SIG-M5 (cell line): ENCODE data around the gene USP2.

Experiments
- DNase-seq: peaks from one replicate; lab custom pipeline; 2025; lab: John Stamatoyannopoulos, UW

Gene USP2

GRCh38 chr11:119381181-119381988 is at the start of gene USP2:
TSS of gene USP2 (minus strand) at chr11:119381690. CDS start at chr11:119373480, 8,210 bp downstream.
- DNase-seq: peak; percentile 26

- no peak for DNase-seq
Measured at GRCh38 chr11:119427279-119427678, 45.8 kb upstream of the USP2 start.

- DNase-seq: no peak
Measured at GRCh38 chr11:119426142-119426541, 44.7 kb upstream of the USP2 start.

GRCh38 chr11:119424775-119425174 is 43.3 kb upstream of the USP2 start:
- DNase-seq: no peak

GRCh38 chr11:119424276-119424675 is 42.8 kb upstream of the USP2 start:
- no peak for DNase-seq

- no peak for DNase-seq
Measured at GRCh38 chr11:119423509-119424254, 42.2 kb upstream of the USP2 start.

- no peak for DNase-seq
Measured at GRCh38 chr11:119422809-119423508, 41.5 kb upstream of the USP2 start, which contains the start of gene THY1. TSS of gene THY1 (minus strand) at chr11:119423172. CDS start at chr11:119420905, 2,267 bp downstream.

GRCh38 chr11:119421941-119422808 is 40.7 kb upstream of the USP2 start:
- no peak for DNase-seq

GRCh38 chr11:119421351-119421750 is 39.9 kb upstream of the USP2 start:
- no peak for DNase-seq

GRCh38 chr11:119420631-119421030 is 39.1 kb upstream of the USP2 start:
- DNase-seq: no peak

GRCh38 chr11:119419834-119420492 is 38.5 kb upstream of the USP2 start:
- DNase-seq: no peak

- DNase-seq: no peak
Measured at GRCh38 chr11:119419246-119419645, 37.8 kb upstream of the USP2 start.

GRCh38 chr11:119418759-119419158 is 37.3 kb upstream of the USP2 start:
- no peak for DNase-seq

GRCh38 chr11:119417726-119418540 is 36.4 kb upstream of the USP2 start:
- no peak for DNase-seq

GRCh38 chr11:119416606-119417580 is 35.4 kb upstream of the USP2 start:
- DNase-seq: no peak

GRCh38 chr11:119415966-119416365 is 34.5 kb upstream of the USP2 start:
- DNase-seq: no peak

- DNase-seq: no peak
Measured at GRCh38 chr11:119415517-119415916, 34.0 kb upstream of the USP2 start.

- DNase-seq: no peak
Measured at GRCh38 chr11:119414734-119415133, 33.2 kb upstream of the USP2 start.

- no peak for DNase-seq
Measured at GRCh38 chr11:119414321-119414720, 32.8 kb upstream of the USP2 start.
